Erythroblast (primary cell): ENCODE results near the gene TNFAIP8L1.

Source experiments
- DNase-seq, 2 experiments: peaks; one replicate each; lab custom pipeline; 2025; lab: John Stamatoyannopoulos, UW
- GATA1 ChIP-seq: IDR thresholded peaks from 2 replicates; pipeline ENCODE4 v1.6.1; 2011; ENCODE audit warnings: low read depth, mild to moderate bottlenecking, control low read depth, low read length, moderate library complexity
- POLR2A ChIP-seq: IDR thresholded peaks from 2 replicates; pipeline ENCODE4 v1.6.1; 2011; ENCODE audit warnings: mild to moderate bottlenecking, low read length

The TNFAIP8L1 gene

GRCh38 chr19:4703671-4704316 lies 64.5 kb downstream of the TNFAIP8L1 start:
- TF ChIP-seq POLR2A: no peak
- TF ChIP-seq GATA1: no peak
- DNase-seq: no peak

GRCh38 chr19:4704317-4704673 lies 65.0 kb downstream of the TNFAIP8L1 start:
- DNase-seq: no peak
- no peak for TF ChIP-seq POLR2A
- no peak for TF ChIP-seq GATA1
